ENCODE results near the gene TULP1. TPM values are rescaled to one million over a fixed set of nuclear protein-coding genes. Genes with fewer than 3 reads are reported as not detected.

TULP1 gene
- total RNA-seq (2022; extraction: Qiagen RNA extraction), result not detected in 5 replicates

GRCh38 chr6:35512740-35513139 is at the start of gene TULP1:
Gene TULP1 (minus strand): TSS chr6:35512896. CDS start chr6:35512858, 38 bp downstream.

DNA sequence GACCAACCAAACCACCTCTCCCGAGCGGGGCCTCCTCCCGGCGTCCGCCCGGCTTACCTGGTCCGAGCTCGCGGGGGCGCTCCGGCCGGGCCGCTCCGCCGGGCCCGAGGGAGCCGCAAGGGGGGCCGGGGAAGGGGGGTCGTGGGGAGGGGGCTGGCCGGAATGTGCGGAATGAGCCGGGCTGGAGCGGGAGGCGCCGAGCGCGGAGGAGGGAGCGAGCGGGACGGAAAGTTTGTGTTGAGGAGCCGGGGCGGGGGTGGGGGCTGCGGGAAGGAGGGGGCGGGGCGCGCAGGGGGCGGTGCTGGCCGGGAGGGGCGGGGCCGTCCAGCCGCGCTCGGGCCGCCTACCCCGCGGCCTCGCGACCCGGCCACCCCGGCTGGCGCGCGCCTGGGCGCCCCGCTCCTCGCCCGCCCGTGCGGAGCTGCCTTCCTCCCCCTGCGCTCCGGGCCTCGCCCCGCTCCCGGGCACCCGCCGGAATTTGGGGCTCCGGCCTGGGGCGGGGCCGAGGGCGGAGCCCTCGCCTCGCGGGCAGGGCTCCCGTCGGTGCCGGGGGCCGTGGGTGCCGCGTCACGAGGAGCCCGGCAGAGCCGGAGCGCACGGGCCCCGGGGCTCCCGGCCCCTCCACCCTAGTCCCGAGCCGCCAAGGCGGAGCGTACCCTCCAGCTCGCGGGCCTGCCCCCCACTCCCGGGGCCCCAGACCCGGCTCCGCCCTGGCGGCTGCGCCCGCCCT is 15.7 kb downstream of the TULP1 start, which contains the start of gene TEAD3:
Gene TEAD3, minus strand, starts transcription at position 239 of the 730 bp plus-strand sequence.

GRCh38 chr6:35468181-35468979 is 44.3 kb downstream of the TULP1 start, which contains the start of gene RPL10A:
Gene RPL10A (plus strand): TSS chr6:35468401. CDS start chr6:35468435, 34 bp downstream.

DNA sequence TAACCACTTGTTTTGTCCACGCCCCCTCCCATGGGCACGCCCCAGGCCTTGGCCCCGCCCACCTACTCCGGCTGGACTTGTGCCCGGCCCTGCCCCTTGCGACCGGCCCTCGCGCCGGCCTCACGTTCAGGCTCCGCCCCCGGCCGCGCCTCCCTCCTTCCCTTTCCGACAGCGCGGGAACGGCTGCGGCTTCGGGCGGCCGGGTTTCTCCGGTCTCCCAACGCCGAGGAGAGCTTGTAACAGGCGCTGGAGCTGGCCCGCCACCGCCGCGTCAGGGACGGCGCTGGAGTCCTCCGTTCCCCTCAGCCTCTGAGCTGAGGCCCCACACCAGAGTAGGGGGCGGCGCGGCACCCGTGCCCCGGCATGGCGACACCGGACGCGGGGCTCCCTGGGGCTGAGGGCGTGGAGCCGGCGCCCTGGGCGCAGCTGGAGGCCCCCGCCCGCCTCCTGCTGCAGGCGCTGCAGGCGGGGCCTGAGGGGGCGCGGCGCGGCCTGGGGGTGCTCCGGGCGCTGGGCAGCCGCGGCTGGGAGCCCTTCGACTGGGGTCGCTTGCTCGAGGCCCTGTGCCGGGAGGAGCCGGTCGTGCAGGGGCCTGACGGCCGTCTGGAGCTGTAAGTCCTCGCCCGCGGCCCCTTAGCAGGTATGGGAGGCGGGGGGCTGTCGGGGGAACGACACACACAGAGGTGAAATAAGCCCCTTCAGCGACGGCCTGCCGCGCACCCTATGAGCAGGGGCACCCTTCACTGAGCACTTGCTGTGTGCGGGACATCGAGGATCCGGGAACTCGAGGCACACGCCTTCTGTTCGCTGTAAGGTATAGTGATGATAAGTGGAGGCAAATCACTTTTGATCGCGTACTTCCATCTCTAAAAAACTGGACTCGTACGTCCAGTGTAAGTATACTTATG is 60.3 kb downstream of the TULP1 start, which contains the start of gene FANCE:
Gene FANCE, plus strand, starts transcription at position 156 of the 908 bp plus-strand sequence. Its CDS starts 208 bp downstream, at position 364.

Other genes starting within 250 kb of the TULP1 start
- gene DEF6, start 215.1 kb downstream of the TULP1 start, total RNA-seq (2022; extraction: Qiagen RNA extraction), result 0.03 to 0.08 TPM (median 0.06 TPM) in 4 of 5 replicates, not detected in the other
- gene PPARD, start 170.3 kb downstream of the TULP1 start, total RNA-seq (2022; extraction: Qiagen RNA extraction), result 5.1 to 6.6 TPM (median 6.3 TPM) in 5 replicates
- gene FANCE, start 60.6 kb downstream of the TULP1 start, total RNA-seq (2022; extraction: Qiagen RNA extraction), result 3.4 to 4.2 TPM (median 3.9 TPM) in 5 replicates
- 1,414 to 1,553 TPM (median 1,532 TPM) in 5 replicates for gene RPL10A, start 44.5 kb downstream of the TULP1 start, total RNA-seq (2022; extraction: Qiagen RNA extraction)
- 6.8 to 9.2 TPM (median 8.6 TPM) in 5 replicates for gene TEAD3, start 15.8 kb downstream of the TULP1 start, total RNA-seq (2022; extraction: Qiagen RNA extraction)
- 137 to 191 TPM (median 163 TPM) in 5 replicates for gene FKBP5, start 176.0 kb upstream of the TULP1 start, total RNA-seq (2022; extraction: Qiagen RNA extraction)
- gene ARMC12, start 224.1 kb upstream of the TULP1 start, total RNA-seq (2022; extraction: Qiagen RNA extraction), result 0.55 to 1.3 TPM (median 0.88 TPM) in 5 replicates